NCI-H1417 (cell line): ENCODE results near the gene CTNNA2.

Source experiments
- DNase-seq, 3 experiments: peaks; one replicate each; lab custom pipeline; 2025; lab: John Stamatoyannopoulos, UW

The CTNNA2 gene

DNA sequence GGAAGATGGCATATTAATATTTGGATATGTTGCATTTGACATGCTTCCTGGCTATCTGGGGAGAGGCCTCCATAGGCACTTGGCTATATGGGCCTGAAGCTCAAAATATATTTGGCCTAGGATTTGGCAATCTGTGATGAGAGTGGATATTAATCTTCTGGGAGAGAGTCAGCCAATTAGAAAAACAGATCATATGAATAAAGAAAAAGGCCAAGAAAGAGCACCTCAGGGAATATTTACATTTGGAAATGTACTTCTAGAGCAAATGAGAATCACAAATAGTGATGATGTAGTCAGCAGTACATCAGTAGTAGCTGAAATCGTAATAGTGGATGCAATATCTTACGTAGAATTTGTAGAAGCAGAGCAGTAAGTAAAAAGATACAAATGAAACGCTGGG lies 277.0 kb downstream of the CTNNA2 start:
- DNase-seq = no peak

DNA sequence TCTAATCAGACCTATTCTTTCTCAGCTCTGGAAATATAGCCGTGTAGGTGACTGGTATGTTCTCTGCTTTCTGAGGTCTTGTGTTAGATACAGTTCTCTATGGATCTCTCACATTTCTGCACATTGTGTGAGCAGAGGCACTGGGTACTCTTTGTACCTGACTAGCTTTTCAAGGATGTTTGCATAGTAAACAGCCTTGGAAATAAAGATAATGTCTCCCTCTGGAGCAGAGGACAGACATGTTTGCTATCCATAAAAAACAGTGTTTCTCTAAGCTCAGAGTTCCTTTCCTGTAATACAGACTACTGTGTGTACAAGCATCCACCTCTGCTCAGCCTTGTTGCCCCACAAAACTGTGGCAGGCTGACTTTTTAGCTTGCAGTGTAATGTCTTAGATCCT lies 279.2 kb downstream of the CTNNA2 start:
- no peak for DNase-seq

DNA sequence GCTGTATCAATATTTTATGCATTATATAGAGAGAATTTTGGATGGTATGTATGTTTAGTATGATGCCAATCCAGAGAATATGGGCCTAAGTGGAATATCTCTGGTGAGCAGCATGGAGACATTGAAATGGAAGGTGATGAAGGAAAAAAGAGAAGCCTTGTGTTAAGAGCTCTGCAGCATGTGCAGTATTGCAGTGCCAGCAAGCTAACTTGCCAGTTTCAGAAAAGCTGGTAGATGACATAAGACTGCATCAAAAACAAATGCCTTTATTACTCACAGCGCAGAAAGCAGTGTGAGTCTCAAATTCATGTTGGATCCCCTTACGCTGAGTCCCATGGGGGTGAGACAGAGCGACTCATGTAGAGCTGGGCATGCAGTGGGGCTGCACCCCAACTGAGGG lies 280.2 kb downstream of the CTNNA2 start:
- no peak for DNase-seq

DNA sequence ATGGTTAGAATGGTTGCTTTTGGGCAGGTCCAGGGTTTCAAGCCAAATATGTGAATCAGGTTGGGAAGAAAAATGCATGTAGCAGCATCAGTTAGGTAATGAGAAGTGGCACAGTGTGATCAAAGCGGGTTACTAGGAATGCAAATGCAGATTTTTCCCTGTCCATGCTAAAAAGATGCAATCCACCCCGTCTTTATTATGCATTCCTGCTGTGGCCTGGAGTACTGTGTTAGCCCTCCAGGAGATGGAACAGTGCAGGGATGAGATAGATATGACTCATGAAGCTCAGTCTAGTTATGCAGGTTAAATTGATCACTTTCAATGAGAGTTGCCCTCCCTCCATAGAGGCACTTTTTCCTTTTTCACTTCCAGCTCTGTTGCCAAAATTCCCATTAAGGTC lies 283.8 kb downstream of the CTNNA2 start:
- DNase-seq = no peak

- no peak for DNase-seq
Observed at GRCh38 chr2:79798776-79799175, 285.9 kb downstream of the CTNNA2 start.

DNA sequence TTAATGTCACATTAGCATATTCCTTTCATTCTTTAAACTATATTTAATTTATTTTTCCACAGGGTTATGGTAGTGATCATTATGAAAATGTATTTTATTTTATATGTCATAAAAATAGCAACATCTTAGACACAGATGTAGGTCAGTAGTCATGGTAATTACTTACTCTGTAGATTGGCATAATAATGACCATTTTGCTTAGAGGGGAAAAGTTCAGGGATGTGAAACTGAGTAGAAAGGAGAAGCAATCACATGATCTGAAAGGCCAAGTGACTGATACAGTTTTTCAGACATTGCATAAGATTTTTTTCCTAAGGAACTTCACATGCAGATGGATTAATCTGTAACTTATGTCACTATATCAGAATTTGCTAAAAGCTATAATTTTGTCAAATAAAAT lies 286.9 kb downstream of the CTNNA2 start:
- DNase-seq = no peak

DNA sequence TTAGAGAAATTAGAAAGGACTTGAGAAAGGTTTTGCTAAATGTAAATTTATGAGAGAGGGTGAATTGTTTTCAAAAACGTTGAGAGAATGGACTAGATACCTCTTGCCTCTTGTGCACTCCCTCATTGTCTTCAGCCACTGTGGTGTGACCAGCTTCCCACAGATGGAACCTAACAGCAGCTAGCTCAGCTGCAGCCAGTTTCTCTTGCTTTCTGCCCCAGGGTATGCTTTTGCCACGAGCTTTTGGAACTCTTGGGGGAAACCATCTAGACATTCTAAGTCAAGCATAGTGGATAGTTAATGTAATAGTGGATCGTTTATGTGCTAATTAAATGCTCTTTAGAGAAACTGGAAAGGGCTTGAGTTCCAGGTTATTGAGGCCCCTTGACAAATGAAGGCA lies 288.2 kb downstream of the CTNNA2 start:
- DNase-seq = peak in 1 of 3 experiments; percentile 28

DNA sequence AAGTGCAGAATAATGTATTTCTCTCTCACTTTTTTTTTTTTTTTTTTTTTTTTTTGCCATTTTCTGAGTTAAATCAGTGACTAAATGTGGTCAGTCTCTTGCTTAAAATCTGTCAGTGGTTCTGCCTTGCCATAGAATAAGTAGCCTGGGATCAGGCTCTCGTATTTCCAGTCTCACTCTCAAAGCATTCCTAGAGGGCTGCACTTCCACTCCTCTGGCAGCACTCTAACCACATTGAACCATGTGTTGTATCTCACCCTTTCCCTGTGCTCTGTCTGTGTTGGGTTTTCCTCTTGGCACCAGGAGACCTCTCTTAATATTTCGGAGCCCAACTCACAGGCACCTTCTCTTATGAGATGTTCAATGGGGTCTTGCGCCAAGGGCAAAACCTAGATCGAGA lies 304.4 kb downstream of the CTNNA2 start:
- DNase-seq = no peak

- DNase-seq = no peak
Observed at GRCh38 chr2:79820281-79820680, 307.4 kb downstream of the CTNNA2 start.

- no peak for DNase-seq
Observed at GRCh38 chr2:79822136-79822535, 309.3 kb downstream of the CTNNA2 start.

- no peak for DNase-seq
Observed at GRCh38 chr2:79824086-79824786, 311.4 kb downstream of the CTNNA2 start.

DNA sequence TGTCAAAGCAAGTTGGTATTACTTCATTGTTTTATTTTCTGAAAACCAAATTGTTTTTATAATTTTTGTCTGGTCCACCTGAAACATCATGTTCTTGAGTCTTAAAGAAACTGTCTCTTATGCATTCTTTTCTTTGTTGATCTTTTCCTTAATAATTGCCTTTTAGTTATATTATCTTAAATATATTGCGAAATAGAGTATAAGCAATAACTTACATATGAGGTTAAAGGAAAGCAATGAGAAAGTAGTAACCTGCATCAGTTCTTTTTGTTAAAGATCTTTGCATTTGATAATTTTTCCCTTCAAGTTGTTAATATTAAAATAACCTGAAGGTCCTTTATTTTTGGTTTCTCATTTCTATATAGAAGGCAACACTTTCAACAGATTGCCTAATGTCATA lies 315.0 kb downstream of the CTNNA2 start:
- no peak for DNase-seq

DNA sequence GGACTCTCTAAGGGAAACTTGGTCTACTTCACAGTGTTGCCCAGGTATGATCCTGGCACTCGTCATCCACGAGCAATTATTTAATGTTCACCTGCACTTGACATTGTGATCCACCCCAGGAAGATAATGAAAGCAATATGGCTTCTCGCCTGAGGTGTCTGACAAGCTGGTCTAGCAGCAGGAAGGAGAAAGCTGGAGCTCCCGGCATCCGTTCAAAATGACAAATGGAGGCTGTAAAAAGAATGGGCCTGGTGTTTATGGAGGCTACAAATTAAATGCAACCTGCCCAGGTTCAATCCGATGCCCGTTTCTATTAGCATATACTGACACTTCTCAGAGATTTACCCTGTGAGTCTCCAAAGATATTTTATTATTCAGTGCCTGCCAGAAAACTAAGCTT lies 317.6 kb downstream of the CTNNA2 start:
- peak in 2 of 3 experiments; percentile 1 to 16 for DNase-seq

DNA sequence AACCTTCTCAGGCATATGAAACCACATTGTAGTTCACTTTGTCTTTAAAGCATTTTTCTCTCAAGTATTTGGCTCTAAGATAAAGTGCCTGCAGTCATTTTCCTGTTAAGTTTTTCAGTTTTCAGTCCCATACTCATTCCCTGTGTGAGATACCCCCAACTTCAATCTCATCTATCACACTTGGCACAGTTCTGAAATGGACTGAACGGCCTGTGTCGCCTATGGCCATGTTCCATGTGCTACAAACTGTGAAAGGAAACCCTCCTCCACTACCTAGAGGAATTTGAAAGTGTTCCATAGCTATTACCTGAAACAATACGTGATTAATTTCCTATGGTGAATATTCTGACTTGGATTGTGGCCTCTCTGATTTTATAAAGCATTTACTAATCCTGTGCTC lies 319.1 kb downstream of the CTNNA2 start:
- DNase-seq = peak in 1 of 3 experiments; percentile 17

GRCh38 chr2:79832511-79833234 lies 319.8 kb downstream of the CTNNA2 start:
- DNase-seq = peak in 2 of 3 experiments; percentile 38 to 51

GRCh38 chr2:79833235-79833878 lies 320.5 kb downstream of the CTNNA2 start:
- no peak for DNase-seq

DNA sequence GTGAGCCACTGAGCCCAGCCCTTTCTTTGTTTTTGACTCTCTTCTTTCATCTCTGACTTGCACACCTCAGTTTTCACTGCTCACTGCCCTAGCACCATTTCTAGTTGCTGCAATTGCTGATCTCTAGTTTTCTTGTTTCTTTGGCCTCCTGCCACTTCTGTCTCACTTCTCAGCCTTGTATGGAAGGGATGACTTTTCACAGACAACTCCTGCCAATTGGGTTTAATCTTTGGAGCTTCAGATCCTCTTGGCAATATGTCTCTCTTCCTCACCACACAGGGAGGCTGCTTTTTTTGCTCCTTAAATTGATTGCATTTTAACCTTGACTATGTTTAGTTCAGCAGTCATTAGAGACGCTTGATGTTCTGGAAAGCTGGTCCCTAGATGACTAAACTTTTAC lies 323.1 kb downstream of the CTNNA2 start:
- DNase-seq = no peak

DNA sequence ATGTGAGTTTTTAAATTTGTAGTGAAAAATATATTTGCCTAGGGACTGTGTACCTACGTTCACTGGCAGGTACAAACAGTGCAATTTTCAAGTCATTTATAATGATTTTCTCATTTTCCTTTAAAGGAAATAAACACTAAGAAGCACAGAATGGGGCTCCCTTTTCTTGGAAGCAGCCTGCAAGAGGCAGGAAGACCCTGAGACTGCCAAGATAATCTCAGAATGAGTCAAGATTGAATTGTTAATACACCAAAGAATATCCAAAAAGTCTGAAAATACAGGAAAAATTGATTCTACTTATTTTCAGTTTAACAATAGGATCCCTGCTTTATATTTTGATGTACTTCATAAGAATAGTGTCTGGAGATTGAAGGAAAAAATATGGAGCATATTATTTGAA lies 331.2 kb downstream of the CTNNA2 start:
- DNase-seq = no peak

DNA sequence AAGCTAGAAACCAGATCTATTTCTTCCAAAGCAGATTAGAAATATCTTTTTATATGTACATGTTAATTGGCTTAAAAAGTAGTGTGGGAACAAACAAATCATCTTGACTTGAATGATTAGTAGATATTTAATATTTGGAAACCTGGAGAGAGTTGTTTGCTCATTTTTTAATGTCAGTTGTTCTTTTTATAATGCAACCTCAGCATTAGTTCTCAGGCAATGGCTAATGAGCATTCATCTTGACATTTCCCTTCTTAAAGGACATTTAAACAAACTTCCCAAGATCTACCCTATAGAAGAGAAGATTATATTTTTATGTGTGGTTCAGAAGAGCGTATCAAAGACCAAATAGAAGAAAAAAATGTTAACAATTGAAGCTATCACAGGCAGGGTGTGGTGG lies 334.0 kb downstream of the CTNNA2 start:
- no peak for DNase-seq

- DNase-seq = no peak
Observed at GRCh38 chr2:79849241-79849640, 336.4 kb downstream of the CTNNA2 start.

DNA sequence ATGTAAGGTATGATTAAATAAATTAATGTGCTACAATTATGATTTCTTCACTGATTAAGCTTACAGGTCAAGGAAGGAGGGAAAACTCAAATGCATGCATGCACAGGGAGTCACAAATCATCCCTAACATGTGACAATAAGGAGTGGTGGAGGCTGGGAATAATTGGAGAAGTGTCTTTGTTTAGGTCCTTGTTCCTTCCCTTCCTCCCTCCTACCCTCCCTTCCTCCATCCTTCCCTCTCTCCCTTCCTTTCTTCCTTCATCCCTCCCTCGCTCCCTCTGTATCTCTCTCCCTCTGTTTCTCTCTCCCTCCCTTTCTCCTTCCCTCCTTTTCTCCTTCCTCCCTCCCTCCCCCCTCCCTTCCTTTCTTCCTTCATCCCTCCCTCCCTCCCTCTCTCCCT lies 337.1 kb downstream of the CTNNA2 start:
- no peak for DNase-seq

- no peak for DNase-seq
Observed at GRCh38 chr2:79850912-79851311, 338.1 kb downstream of the CTNNA2 start.
